Measurements from ENCODE around the gene HSPH1. TPM values are rescaled to one million over a fixed set of nuclear protein-coding genes. Genes with fewer than 3 reads are reported as not detected.

The HSPH1 gene
- total and polyA plus RNA-seq, 2 of the 13 experiments (the other 11 are each of a cell fraction or from before 2014, with no cell fraction given), result 13.0 to 62.9 TPM

- Histone ChIP-seq H3K4me1 (ENCODE audit: insufficient read depth, low read length) (no peaks in the 10 kb centered on the region), H3K9me3 (ENCODE audit: low read length) (no peaks in the 10 kb centered on the region), H2AFZ (ENCODE audit: low read length) (no peak overlapping the region), H4K20me1 (ENCODE audit: insufficient read depth, low read length) (no peaks in the 10 kb centered on the region), H3K36me3 (replicated peaks in 1 of 2; ENCODE audit: control insufficient read depth in 1 of 2, insufficient read depth in 2 of 2, low read length in 2 of 2) (peaks cover 19 to 76% of the 10 kb centered on the region in 2 experiments), H3K27ac (ENCODE audit: extremely low read length, insufficient read depth, low read length) (no peak overlapping the region), H3K9ac (ENCODE audit: insufficient read depth, low read depth, low read length) (no peak overlapping the region), H3K4me3 (replicated peaks in 1 of 3; ENCODE audit: insufficient read depth in 1 of 3, low read depth in 2 of 3, low read length in 3 of 3) (no peak overlapping the region), H3K27me3 (ENCODE audit: control insufficient read depth in 1 of 2, insufficient read depth in 2 of 2, low read length in 2 of 2) (no peaks in the 10 kb centered on the region), H3K79me2 (ENCODE audit: insufficient read depth, low read length) (peaks cover 4% of the 10 kb centered on the region), H3K4me2 (ENCODE audit: low read depth, low read length) (no peak overlapping the region)
- ChIA-PET POLR2A (no interaction called here), CTCF (ENCODE audit: low intra/inter-chr PET ratio, low total read pairs) (no interaction called here)
- DNase-seq (ENCODE audit: low spot score), result no peak
- no peak for FAIRE-seq
- 96% methylated on average over 3 of the region's 3 CpGs for WGBS (ENCODE audit: low lambda C conversion rate)
- BruUV-seq (replicated peaks), result no TSS peak
- in situ Hi-C loops (cut with HindIII; ENCODE audit: extremely low pct_ligation_motif_present, low pct_unique_long_range_greater_than_20kb), result no loop called here
- ATAC-seq, result no peak
- intact Hi-C loops (cut with micrococcal nuclease; ENCODE audit: unreplicated experiment), result no loop called here
- TF ChIP-seq SALL2 (CRISPR knock-in tag; IDR thresholded peaks at IDR 0.05), result no peak
- no peak for TF ChIP-seq TOE1 (CRISPR knock-in tag; IDR thresholded peaks at IDR 0.05)
- no peak for TF ChIP-seq ZNF7 (CRISPR knock-in tag; IDR thresholded peaks at IDR 0.05)
- TF ChIP-seq KMT2A (CRISPR knock-in tag; IDR thresholded peaks at IDR 0.05), result no peak
- TF ChIP-seq ZNF333 (CRISPR knock-in tag; IDR thresholded peaks at IDR 0.05; ENCODE audit: borderline replicate concordance), result no peak
- TF ChIP-seq PITX1 (CRISPR knock-in tag; IDR thresholded peaks at IDR 0.05), result no peak
- 0 out of 2 replicates have a peak, but pooled peaks have one; percentile 3 for TF ChIP-seq CEBPB (IDR thresholded peaks at IDR 0.05; ENCODE audit: borderline replicate concordance, low read depth, low read length)
- TF ChIP-seq, protein P1, sequence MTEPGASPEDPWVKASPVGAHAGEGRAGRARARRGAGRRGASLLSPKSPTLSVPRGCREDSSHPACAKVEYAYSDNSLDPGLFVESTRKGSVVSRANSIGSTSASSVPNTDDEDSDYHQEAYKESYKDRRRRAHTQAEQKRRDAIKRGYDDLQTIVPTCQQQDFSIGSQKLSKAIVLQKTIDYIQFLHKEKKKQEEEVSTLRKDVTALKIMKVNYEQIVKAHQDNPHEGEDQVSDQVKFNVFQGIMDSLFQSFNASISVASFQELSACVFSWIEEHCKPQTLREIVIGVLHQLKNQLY (CRISPR knock-in tag; IDR thresholded peaks at IDR 0.05), result no peak
- TF ChIP-seq, protein P2, sequence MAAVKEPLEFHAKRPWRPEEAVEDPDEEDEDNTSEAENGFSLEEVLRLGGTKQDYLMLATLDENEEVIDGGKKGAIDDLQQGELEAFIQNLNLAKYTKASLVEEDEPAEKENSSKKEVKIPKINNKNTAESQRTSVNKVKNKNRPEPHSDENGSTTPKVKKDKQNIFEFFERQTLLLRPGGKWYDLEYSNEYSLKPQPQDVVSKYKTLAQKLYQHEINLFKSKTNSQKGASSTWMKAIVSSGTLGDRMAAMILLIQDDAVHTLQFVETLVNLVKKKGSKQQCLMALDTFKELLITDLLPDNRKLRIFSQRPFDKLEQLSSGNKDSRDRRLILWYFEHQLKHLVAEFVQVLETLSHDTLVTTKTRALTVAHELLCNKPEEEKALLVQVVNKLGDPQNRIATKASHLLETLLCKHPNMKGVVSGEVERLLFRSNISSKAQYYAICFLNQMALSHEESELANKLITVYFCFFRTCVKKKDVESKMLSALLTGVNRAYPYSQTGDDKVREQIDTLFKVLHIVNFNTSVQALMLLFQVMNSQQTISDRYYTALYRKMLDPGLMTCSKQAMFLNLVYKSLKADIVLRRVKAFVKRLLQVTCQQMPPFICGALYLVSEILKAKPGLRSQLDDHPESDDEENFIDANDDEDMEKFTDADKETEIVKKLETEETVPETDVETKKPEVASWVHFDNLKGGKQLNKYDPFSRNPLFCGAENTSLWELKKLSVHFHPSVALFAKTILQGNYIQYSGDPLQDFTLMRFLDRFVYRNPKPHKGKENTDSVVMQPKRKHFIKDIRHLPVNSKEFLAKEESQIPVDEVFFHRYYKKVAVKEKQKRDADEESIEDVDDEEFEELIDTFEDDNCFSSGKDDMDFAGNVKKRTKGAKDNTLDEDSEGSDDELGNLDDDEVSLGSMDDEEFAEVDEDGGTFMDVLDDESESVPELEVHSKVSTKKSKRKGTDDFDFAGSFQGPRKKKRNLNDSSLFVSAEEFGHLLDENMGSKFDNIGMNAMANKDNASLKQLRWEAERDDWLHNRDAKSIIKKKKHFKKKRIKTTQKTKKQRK (IDR thresholded peaks at IDR 0.05; ENCODE audit: low read length), result no peak
Observed at GRCh38 chr13:31151837-31152236, 9.9 kb downstream of the HSPH1 start.

Data from HepG2 (cell line).